Keratinocyte (primary cell): ENCODE measurements around the gene JAM3. TPM values are rescaled to one million over a fixed set of nuclear protein-coding genes. Genes with fewer than 3 reads are reported as not detected.

Source experiments
- DNase-seq: peaks from one replicate; pipeline ENCODE4 v3.0.0-alpha.2; 2011; ENCODE audit warnings: low read depth, missing footprints, low spot score
- FAIRE-seq: peaks from 2 replicates; lab custom pipeline; 2011; peaks lifted over from hg19 to GRCh38; lab: Jason Lieb, UNC
- H2AFZ ChIP-seq: 2 replicates; pipeline ENCODE4 v1.6.0; 2012; ENCODE audit warnings: low read length, control low read depth, inconsistent platforms; ENCODE audit not compliant: control insufficient read depth
- H3K27ac ChIP-seq: 2 replicates; pipeline ENCODE4 v1.5.1; 2011; ENCODE audit warnings: low read length; ENCODE audit not compliant: control insufficient read depth, insufficient read depth
- H3K27me3 ChIP-seq: 3 replicates; pipeline ENCODE4 v1.6.0; 2011; ENCODE audit warnings: low read length; ENCODE audit not compliant: control insufficient read depth, insufficient read depth; ENCODE audit errors: extremely low read depth
- H3K36me3 ChIP-seq, 2 experiments: 2 replicates in 1 of 2; 3 replicates in 1 of 2; pipeline ENCODE4 v1.5.1; 2011; ENCODE audit warnings: low read length in 2 of 2, mild to moderate bottlenecking in 1 of 2; ENCODE audit not compliant: control insufficient read depth in 2 of 2, insufficient read depth in 2 of 2; ENCODE audit errors: extremely low read depth in 1 of 2
- H3K4me1 ChIP-seq: 3 replicates; pipeline ENCODE4 v1.5.1; 2011; ENCODE audit warnings: low read length; ENCODE audit not compliant: control insufficient read depth, insufficient read depth; ENCODE audit errors: extremely low read depth
- H3K4me2 ChIP-seq: 3 replicates; pipeline ENCODE4 v1.6.0; 2011; ENCODE audit warnings: low read depth, low read length; ENCODE audit not compliant: control insufficient read depth, insufficient read depth; ENCODE audit errors: extremely low read depth
- H3K4me3 ChIP-seq, 3 experiments: fragments of 200-600 bp in 1 of 3; sonication (generic) in 1 of 3; 2 replicates in 2 of 3; 3 replicates in 1 of 3; pipeline ENCODE4 v1.5.1; 2011 to 2016; ENCODE audit warnings: low read length in 3 of 3, mild to moderate bottlenecking in 3 of 3, control low read depth in 2 of 3, inconsistent platforms in 1 of 3, low read depth in 1 of 3, mixed read lengths in 1 of 3, mixed run types in 1 of 3, moderate library complexity in 1 of 3; ENCODE audit not compliant: control insufficient read depth in 2 of 3, insufficient read depth in 2 of 3; ENCODE audit errors: extremely low read depth in 1 of 3
- H3K79me2 ChIP-seq: 2 replicates; pipeline ENCODE4 v1.6.0; 2012; ENCODE audit warnings: low read length; ENCODE audit not compliant: control insufficient read depth, insufficient read depth
- H3K9ac ChIP-seq: 3 replicates; pipeline ENCODE4 v1.6.0; 2011; ENCODE audit warnings: low read length; ENCODE audit not compliant: control insufficient read depth, insufficient read depth; ENCODE audit errors: extremely low read depth
- H3K9me1 ChIP-seq: 3 replicates; pipeline ENCODE4 v1.6.0; 2011; ENCODE audit warnings: low read length; ENCODE audit not compliant: control insufficient read depth, insufficient read depth; ENCODE audit errors: extremely low read depth
- H3K9me3 ChIP-seq: 2 replicates; pipeline ENCODE4 v1.5.1; 2012; ENCODE audit warnings: low read depth, low read length; ENCODE audit not compliant: control insufficient read depth
- H4K20me1 ChIP-seq: 3 replicates; pipeline ENCODE4 v1.6.0; 2011; ENCODE audit warnings: low read length; ENCODE audit not compliant: control insufficient read depth, insufficient read depth; ENCODE audit errors: extremely low read depth
- EZH2 ChIP-seq: IDR thresholded peaks from one replicate; pipeline ENCODE4 v1.6.1; 2012; ENCODE audit warnings: inconsistent platforms, mild to moderate bottlenecking, low read length, moderate library complexity
- dilution Hi-C: fragments of 300-500 bp; cut with MboI; formaldehyde crosslinking; loops from one replicate; pipeline ENCODE4 v1.7.0; 2020; ENCODE audit warnings: low sequenced_read_pairs; ENCODE audit not compliant: extremely low pct_ligation_motif_present
- polyA plus RNA-seq, 5 experiments: library from polyadenylated mRNA; depleted of rRNA in 3 of 5; stranded (reverse) in 3 of 5; stranded (forward) in 1 of 5; unstranded in 1 of 5; fragments of >200 nt; gene quantifications; 1 replicate in 1 of 5; 2 replicates in 3 of 5; 3 replicates in 1 of 5; pipeline versions ENCODE4 v1.2.1 to v1.2.3, GENCODE V29; 2011 to 2012; ENCODE audit warnings: missing spikeins in 2 of 5, low read depth in 1 of 5, low replicate concordance in 1 of 5
- TF ChIP-seq, protein P1 (sequence below), 3 experiments: IDR thresholded peaks in 1 of 3; conservative IDR thresholded peaks in 1 of 3; optimal IDR thresholded peaks in 1 of 3; 2 replicates in 2 of 3; 3 replicates in 1 of 3; pipeline versions ENCODE3 to v1.5.1; 2011; ENCODE audit warnings: low read length in 3 of 3, mild to moderate bottlenecking in 3 of 3, moderate library complexity in 2 of 3, control low read depth in 1 of 3, inconsistent platforms in 1 of 3; ENCODE audit not compliant: insufficient read depth in 2 of 3; ENCODE audit errors: extremely low read depth in 1 of 3

The JAM3 gene
- polyA plus RNA-seq, 1 donor (not counting 4 experiments of a cell fraction or from before 2014, with no cell fraction given), result 11.4 TPM

DNA sequence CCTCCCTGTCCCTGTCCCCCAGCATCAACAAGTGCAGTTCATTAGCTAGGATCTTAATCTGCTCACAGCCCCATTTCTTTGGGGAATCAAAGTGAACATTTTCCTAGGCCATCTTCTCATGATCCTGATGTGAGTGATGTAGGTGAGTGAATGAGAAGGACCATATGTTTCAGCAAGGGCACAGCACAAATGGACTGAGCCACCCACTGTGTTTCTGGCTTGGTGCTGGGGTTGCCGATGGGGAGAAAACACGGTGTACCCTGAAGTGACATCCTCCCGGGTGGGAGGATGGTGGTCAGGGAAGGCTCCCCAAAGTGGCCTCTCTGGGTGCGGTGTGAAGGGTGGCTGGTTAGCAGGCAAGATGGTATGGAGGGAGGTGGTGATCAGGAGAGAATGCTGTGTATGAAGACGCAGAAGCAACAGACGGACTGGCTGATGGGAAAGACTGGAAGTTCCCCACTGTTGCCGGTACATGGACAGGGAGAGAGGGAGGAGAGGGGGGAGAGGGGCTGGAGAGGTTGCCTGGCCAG lies 72.2 kb downstream of the JAM3 start:
- H2AFZ ChIP-seq, result no peak overlapping the region
- DNase-seq (no peak), FAIRE-seq (no peak)
- no peak overlapping the region for H3K4me3 ChIP-seq
- no peak overlapping the region for H3K27ac ChIP-seq
- H3K4me1 ChIP-seq, result no peaks in the 10 kb centered on the region
- dilution Hi-C loops, result no loop called here
- H4K20me1 ChIP-seq, result no peaks in the 10 kb centered on the region
- H3K9me3 ChIP-seq, result no peaks in the 10 kb centered on the region
- H3K36me3 ChIP-seq, result no peaks in the 10 kb centered on the region
- H3K9me1 ChIP-seq, result no peaks in the 10 kb centered on the region
- TF ChIP-seq, protein P1, sequence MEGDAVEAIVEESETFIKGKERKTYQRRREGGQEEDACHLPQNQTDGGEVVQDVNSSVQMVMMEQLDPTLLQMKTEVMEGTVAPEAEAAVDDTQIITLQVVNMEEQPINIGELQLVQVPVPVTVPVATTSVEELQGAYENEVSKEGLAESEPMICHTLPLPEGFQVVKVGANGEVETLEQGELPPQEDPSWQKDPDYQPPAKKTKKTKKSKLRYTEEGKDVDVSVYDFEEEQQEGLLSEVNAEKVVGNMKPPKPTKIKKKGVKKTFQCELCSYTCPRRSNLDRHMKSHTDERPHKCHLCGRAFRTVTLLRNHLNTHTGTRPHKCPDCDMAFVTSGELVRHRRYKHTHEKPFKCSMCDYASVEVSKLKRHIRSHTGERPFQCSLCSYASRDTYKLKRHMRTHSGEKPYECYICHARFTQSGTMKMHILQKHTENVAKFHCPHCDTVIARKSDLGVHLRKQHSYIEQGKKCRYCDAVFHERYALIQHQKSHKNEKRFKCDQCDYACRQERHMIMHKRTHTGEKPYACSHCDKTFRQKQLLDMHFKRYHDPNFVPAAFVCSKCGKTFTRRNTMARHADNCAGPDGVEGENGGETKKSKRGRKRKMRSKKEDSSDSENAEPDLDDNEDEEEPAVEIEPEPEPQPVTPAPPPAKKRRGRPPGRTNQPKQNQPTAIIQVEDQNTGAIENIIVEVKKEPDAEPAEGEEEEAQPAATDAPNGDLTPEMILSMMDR (optimal IDR thresholded peaks at IDR 0.05 in 1 of 3, IDR thresholded peaks at IDR 0.05 in 1 of 3, conservative IDR thresholded peaks at IDR 0.05 in 1 of 3; ENCODE audit: extremely low read depth in 1 of 3, insufficient read depth in 2 of 3, low read length in 3 of 3), result no peak
- TF ChIP-seq EZH2, result no peak
- no peak overlapping the region for H3K9ac ChIP-seq
- H3K27me3 ChIP-seq, result no peaks in the 10 kb centered on the region
- H3K4me2 ChIP-seq, result no peak overlapping the region
- H3K79me2 ChIP-seq, result no peaks in the 10 kb centered on the region

DNA sequence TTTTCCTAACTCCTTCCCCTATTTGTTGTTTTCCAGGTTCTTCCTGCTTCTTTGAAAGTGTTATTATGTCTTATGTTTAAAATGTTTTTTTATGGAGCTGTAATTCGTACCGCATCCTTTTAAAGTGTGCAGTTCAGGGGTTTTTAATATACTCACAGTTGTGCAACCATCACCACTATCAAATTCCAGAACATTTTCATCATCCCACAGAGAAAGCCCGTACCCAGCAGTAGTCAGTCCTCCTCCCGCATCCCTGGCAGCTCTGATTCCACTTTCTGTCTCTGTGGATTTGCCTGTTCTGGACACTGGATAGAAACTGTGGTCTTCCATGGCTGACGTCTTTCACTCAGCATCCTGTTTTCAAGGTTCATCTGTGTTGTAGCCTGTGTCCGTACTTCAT lies 73.7 kb downstream of the JAM3 start:
- Histone ChIP-seq H3K9ac (no peak overlapping the region), H3K9me1 (no peaks in the 10 kb centered on the region), H3K27ac (no peak overlapping the region), H3K9me3 (no peaks in the 10 kb centered on the region), H4K20me1 (no peaks in the 10 kb centered on the region), H2AFZ (no peak overlapping the region), H3K4me3 (no peak overlapping the region), H3K27me3 (no peaks in the 10 kb centered on the region), H3K36me3 (no peaks in the 10 kb centered on the region), H3K4me1 (no peaks in the 10 kb centered on the region), H3K79me2 (no peaks in the 10 kb centered on the region), H3K4me2 (no peak overlapping the region)
- DNase-seq (no peak), FAIRE-seq (no peak)
- dilution Hi-C loops, result no loop called here
- no peak for TF ChIP-seq EZH2
- TF ChIP-seq, protein P1 (optimal IDR thresholded peaks at IDR 0.05 in 1 of 3, IDR thresholded peaks at IDR 0.05 in 1 of 3, conservative IDR thresholded peaks at IDR 0.05 in 1 of 3; ENCODE audit: extremely low read depth in 1 of 3, insufficient read depth in 2 of 3, low read length in 3 of 3), result no peak
